SH-SY5Y (cell line): ENCODE results near the gene TXNDC15.

ENCODE experiments used
- GATA2 ChIP-seq: IDR thresholded peaks from 2 replicates; pipeline ENCODE4 v1.6.1; 2011; ENCODE audit warnings: mild to moderate bottlenecking, low read depth, low read length
- GATA3 ChIP-seq: IDR thresholded peaks from 2 replicates; pipeline ENCODE4 v1.6.1; 2011; ENCODE audit warnings: low read depth, mild to moderate bottlenecking, low read length, moderate library complexity

The TXNDC15 gene

GRCh38 chr5:134905246-134905996 lies 31.2 kb downstream of the TXNDC15 start:
- TF ChIP-seq GATA3 (no peak), GATA2 (no peak)

GRCh38 chr5:134906811-134907210 lies 32.6 kb downstream of the TXNDC15 start:
- TF ChIP-seq GATA3 (no peak), GATA2 (no peak)

GRCh38 chr5:134911285-134912206 lies 37.4 kb downstream of the TXNDC15 start:
- TF ChIP-seq GATA2 (no peak), GATA3 (no peak)

GRCh38 chr5:134913254-134913653 lies 39.1 kb downstream of the TXNDC15 start:
- TF ChIP-seq GATA2, result no peak
- TF ChIP-seq GATA3, result no peak

- TF ChIP-seq GATA2 (no peak), GATA3 (no peak)
Measured at GRCh38 chr5:134913795-134914194, 39.6 kb downstream of the TXNDC15 start.

- no peak for TF ChIP-seq GATA2
- TF ChIP-seq GATA3, result no peak
Measured at GRCh38 chr5:134917070-134917815, 43.1 kb downstream of the TXNDC15 start.

GRCh38 chr5:134918861-134919260 lies 44.7 kb downstream of the TXNDC15 start:
- TF ChIP-seq GATA2, result no peak
- TF ChIP-seq GATA3, result no peak

GRCh38 chr5:134920848-134921575 lies 46.8 kb downstream of the TXNDC15 start:
- no peak for TF ChIP-seq GATA2

GRCh38 chr5:134932508-134932907 lies 58.3 kb downstream of the TXNDC15 start:
- TF ChIP-seq GATA2 (no peak), GATA3 (no peak)

GRCh38 chr5:134934202-134934601 lies 60.0 kb downstream of the TXNDC15 start:
- TF ChIP-seq GATA3, result no peak
- no peak for TF ChIP-seq GATA2

GRCh38 chr5:134935711-134936602 lies 61.8 kb downstream of the TXNDC15 start:
- no peak for TF ChIP-seq GATA3

GRCh38 chr5:134937526-134937925 lies 63.4 kb downstream of the TXNDC15 start:
- TF ChIP-seq GATA2, result no peak
- no peak for TF ChIP-seq GATA3

GRCh38 chr5:134938030-134938429 lies 63.9 kb downstream of the TXNDC15 start:
- TF ChIP-seq GATA2, result no peak
- TF ChIP-seq GATA3, result no peak

- TF ChIP-seq GATA3, result no peak
- TF ChIP-seq GATA2, result no peak
Measured at GRCh38 chr5:134939500-134939899, 65.3 kb downstream of the TXNDC15 start.
